Activated gamma-delta T cell treated with Interleukin-2 at 50 U/mL for 16 hours (primary cell): Measurements from ENCODE around the gene IL17RE.

Experiments used
- DNase-seq: peaks from one replicate; pipeline ENCODE4 v3.0.0-alpha.2; 2020

Gene IL17RE

GRCh38 chr3:9965200-9965875 is 62.7 kb downstream of the IL17RE start:
- DNase-seq, result no peak
